SKM-1 treated with dmso at 0.1 percent for 144 hours (cell line): Measurements from ENCODE around the gene MPDU1.

Source experiments
- DNase-seq: peaks from one replicate; lab custom pipeline; 2025; ENCODE audit not compliant: unreplicated experiment; lab: John Stamatoyannopoulos, UW

MPDU1 gene

DNA sequence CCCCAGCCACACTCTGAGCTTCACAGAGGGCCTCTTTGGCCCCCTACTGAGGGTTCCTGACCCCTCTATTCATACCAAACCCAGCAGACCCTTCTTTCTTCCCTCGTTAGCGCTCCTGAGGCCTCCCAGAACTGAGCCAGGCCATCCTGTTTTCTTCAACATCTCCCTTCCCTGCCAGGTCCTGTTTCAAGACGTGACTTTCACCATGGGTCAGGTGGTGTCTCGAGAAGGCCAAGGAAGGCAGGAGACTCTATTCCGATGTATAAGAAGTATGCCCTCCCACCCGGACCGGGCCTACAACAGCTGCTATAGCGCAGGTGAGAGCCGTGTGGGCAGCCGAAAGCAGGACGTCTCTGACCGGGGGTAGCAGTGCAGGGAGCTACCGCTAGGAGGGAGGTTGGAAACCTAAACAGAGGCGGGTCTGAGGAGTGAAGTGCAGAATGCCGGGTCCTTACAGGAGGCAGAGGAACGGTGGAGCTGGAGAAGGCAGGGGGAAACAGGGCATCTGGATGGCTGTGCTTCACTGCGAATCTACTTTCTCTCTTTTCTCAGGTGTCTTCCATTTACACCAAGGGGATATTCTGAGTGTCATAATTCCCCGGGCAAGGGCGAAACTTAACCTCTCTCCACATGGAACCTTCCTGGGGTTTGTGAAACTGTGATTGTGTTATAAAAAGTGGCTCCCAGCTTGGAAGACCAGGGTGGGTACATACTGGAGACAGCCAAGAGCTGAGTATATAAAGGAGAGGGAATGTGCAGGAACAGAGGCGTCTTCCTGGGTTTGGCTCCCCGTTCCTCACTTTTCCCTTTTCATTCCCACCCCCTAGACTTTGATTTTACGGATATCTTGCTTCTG, 23.3 kb upstream of the MPDU1 start:
- DNase-seq, result peak; percentile 33

DNA sequence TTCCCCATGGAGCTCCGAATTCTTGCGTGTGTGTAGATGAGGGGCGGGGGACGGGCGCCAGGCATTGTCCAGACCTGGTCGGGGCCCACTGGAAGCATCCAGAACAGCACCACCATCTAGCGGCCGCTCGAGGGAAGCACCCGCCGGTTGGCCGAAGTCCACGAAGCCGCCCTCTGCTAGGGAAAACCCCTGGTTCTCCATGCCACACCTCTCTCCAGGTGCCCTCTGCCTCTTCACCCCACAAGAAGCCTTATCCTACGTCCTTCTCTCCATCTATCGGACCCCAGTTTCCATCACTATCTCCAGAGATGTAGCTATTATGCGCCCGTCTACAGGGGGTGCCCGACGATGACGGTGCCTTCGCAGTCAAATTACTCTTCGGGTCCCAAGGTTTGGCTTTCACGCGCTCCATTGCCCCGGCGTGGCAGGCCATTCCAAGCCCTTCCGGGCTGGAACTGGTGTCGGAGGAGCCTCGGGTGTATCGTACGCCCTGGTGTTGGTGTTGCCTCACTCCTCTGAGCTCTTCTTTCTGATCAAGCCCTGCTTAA, 22.6 kb upstream of the MPDU1 start:
- DNase-seq, result peak; percentile 54

GRCh38 chr17:7561589-7562207, 22.0 kb upstream of the MPDU1 start, which contains the start of gene SENP3:
SENP3 (plus strand) TSS chr17:7561919; CDS start chr17:7563077, 1,158 bp downstream.
- DNase-seq, result peak; percentile 57

DNA sequence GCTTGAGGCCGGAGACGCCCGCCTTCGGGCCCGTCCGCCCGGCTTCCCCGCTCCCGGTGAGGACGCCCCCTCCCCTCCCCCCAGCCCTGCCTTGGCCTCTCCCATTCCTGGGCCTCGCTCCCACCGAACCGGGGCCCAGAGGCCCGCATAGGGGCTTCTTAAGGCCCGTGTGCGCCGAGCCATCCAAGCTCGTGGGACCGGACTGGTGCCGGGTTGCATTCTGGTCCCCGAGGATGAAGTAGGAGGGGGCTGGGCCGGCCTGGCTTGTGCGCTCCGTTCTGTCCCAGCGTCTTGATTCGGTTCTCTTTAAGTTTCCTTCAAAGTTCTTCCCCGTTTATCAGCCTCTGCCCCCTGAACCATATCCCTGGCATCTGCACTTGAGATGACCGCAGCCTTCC, 21.4 kb upstream of the MPDU1 start:
- no peak for DNase-seq

- DNase-seq, result no peak
Measured at GRCh38 chr17:7563115-7563869, 20.4 kb upstream of the MPDU1 start.

DNA sequence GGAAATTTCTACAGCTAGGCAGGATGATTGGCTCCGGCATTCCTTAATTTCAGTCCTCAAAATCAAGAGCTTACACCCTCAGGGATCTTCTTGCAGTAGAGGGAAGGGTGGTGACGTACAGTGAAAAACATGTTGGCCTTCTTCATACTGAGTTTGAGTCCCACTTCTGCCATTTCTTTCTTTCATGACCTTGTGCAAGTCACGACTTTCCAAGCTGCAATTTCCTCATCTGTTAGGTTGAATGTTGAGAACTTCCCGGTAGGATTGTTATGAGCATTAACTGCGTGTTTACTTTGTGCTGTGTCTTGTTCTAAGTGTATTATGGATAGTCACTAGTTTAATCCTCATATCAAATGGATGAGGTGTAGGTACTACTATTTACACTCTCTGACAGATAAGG, 14.1 kb upstream of the MPDU1 start:
- DNase-seq, result no peak

GRCh38 chr17:7570351-7570750, 13.3 kb upstream of the MPDU1 start:
- no peak for DNase-seq

- peak; percentile 94 for DNase-seq
Measured at GRCh38 chr17:7572338-7572587, 11.4 kb upstream of the MPDU1 start.

DNA sequence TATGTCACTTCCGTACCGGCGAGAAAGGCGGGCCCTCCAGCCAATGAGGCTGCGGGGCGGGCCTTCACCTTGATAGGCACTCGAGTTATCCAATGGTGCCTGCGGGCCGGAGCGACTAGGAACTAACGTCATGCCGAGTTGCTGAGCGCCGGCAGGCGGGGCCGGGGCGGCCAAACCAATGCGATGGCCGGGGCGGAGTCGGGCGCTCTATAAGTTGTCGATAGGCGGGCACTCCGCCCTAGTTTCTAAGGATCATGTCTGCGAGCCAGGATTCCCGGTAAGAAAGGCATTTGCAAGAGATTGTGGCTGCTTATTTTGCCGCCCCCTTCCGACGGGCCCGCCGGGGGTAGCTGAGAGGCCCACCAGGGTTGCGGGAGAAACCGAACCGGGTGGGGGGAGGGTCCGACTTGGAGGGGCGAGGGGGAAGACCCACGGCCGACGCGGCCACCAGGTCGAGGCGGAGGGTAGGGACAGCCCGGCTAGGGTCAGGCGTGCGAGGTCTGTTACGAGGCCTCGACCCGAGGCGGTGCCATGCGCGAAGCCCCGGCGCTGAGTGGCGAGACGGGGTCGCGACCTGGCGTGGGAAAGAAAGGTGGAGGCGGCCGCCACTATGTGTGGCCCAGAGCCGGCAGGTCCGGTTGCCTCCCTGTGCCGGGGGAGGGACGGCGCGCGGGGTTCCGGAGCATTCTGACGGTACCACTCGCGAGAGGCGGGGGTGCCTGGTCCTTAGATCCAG, 10.9 kb upstream of the MPDU1 start:
- DNase-seq, result peak; percentile 94

DNA sequence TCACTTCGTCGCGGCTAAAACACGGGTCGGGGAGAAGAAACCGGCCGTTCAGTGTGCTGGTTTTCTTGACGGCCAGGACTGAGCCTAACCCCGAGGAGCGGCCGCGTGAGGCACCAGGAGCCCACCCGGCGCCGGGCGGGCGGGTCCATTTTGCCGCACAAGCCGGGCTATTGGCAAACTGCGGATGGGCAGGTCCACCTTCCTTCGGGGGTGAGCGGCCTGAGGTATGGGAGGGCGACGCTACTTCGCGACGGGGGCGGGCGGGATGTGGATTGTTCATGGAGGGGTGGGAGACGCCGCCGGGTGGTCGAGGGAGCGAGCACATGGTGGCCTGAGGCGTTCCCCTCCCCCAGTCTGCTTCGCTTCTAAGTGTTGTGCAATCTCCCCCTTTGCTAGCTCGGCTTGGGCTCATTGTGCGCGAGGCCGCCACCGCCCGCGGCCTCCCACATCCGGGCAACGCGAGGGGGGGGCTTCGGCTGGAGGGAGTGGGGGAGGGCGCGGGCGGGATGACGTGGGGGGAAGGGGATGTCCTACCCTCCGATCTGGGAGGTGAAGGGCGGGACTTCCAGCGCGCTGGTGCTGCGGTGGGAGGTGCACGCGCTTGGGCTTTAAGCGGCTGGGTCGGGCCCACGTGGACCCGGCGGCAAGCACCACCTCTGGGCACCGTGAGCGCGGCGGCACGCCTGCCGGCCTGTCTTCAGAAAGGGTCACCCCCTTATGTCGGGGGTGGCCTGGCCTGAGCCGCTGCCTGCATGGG, 10.2 kb upstream of the MPDU1 start:
- peak; percentile 76 for DNase-seq

DNA sequence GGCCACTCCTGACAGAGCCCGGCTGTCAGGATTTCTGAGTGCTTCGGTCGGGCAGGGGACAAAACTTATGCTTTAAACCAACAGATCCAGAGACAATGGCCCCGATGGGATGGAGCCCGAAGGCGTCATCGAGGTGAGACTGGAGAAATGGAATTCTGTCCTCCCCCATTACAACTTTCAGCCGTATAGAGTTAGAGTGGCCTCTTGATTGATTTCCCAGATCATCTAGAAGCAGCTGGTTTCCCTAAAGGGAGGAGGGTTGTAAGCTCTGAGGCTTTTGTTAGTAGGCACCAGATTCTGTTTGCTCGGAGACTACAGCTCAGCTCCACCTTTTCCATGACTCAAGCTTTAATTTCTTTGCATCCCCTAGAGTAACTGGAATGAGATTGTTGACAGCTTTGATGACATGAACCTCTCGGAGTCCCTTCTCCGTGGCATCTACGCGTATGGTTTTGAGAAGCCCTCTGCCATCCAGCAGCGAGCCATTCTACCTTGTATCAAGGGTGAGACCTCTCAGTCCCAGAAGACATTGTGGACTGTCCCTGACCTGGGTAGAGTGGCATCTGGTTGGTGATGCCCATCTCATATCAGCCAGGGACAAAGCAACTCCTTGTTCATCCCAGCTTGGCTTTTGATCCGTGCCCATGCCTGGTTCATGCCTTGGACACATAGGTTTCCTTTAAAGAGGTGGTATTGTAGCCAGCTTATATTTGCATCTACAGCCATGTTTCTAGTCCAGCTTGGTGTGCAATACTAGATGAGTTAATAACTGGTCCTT, 9.3 kb upstream of the MPDU1 start:
- DNase-seq, result no peak

GRCh38 chr17:7575481-7575883, 8.2 kb upstream of the MPDU1 start:
- no peak for DNase-seq

DNA sequence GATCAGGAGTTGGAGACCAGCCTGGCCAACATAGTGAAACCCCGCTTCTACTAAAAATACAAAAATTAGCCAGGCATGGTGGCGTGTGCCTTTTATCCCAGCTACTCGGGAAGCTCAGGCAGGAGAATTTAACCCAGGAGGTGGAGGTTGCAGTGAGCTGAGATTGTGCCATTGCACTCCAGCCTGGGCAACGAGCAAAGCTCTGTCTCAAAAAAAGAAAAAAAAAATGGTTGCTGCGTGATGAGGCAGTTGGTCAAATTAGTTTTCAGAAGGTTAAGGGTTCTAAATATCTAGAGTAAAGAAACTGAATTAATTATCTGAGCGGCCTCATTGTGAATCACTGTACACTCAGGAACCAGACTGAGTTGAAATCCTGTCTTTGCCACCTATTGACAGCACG, 7.7 kb upstream of the MPDU1 start:
- no peak for DNase-seq

- DNase-seq, result no peak
Measured at GRCh38 chr17:7576432-7576937, 7.2 kb upstream of the MPDU1 start.

GRCh38 chr17:7577327-7578199, 6.1 kb upstream of the MPDU1 start:
- no peak for DNase-seq

DNA sequence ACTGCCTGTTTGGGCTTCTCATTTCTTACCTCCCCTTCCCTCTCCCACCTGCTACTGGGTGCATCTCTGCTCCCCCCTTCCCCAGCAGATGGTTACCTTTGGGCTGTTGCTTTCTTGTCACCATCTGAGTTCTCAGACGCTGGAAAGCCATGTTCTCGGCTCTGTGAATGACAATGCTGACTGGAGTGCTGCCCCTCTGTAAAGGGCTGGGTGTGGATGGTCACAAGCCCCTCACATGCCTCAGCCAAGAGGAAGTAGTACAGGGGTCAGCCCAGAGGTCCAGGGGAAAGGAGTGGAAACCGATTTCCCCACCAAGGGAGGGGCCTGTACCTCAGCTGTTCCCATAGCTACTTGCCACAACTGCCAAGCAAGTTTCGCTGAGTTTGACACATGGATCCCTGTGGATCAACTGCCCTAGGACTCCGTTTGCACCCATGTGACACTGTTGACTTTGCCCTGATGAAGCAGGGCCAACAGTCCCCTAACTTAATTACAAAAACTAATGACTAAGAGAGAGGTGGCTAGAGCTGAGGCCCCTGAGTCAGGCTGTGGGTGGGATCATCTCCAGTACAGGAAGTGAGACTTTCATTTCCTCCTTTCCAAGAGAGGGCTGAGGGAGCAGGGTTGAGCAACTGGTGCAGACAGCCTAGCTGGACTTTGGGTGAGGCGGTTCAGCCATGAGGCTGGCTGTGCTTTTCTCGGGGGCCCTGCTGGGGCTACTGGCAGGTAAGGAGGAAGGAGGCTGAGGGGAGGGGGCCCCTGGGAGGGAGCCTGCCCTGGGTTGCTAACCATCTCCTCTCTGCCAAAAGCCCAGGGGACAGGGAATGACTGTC, 4.4 kb upstream of the MPDU1 start, which contains the start of gene CD68:
Gene CD68, plus strand, starts transcription at position 638 of the 833 bp plus-strand sequence. Its CDS starts 40 bp downstream, at position 678.
- DNase-seq, result peak; percentile 83

GRCh38 chr17:7579834-7580603, 3.6 kb upstream of the MPDU1 start:
- DNase-seq, result peak; percentile 55
